ENCODE measurements around the gene RNF224.

DNA sequence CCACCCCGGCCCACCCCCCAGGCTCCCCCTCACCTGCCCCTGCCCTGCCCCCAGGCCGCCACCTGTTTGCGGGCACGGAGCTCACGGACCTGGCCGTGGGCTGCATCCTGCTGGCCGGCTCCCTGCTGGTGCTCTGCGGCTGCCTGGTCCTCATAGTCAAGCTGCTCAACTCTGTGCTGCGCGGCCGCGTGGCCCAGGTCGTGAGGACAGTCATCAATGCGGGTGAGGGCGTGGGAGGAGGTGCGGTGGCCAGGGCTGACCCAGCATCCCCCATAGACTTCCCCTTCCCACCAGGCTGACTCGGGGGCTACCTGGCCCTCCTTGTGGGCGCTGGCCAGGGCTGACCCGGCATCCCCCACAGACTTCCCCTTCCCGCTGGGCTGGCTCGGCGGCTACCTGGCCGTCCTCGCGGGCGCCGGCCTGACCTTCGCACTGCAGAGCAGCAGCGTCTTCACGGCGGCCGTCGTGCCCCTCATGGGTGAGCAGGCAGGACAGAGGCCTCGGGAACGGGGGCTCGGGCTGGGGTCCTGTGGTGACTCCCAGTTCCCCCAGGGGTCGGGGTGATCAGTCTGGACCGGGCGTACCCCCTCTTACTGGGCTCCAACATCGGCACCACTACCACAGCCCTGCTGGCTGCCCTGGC, 6.9 kb downstream of the RNF224 start:
- TF ChIP-seq HDAC2 (IDR thresholded peaks at IDR 0.05) (no peak), NR3C1 (IDR thresholded peaks at IDR 0.05) (no peak), RAD21 (conservative IDR thresholded peaks at IDR 0.05 in 1 of 2, IDR thresholded peaks at IDR 0.05 in 1 of 2) (no peak), MAZ (IDR thresholded peaks at IDR 0.05; ENCODE audit: borderline replicate concordance, low read depth, low read length) (no peak), RFX5 (IDR thresholded peaks at IDR 0.05) (no peak), POLR2A (IDR thresholded peaks at IDR 0.05; ENCODE audit: low read length) (no peak), EP300 (IDR thresholded peaks at IDR 0.05) (no peak), ZNF302 (CRISPR knock-in tag; IDR thresholded peaks at IDR 0.05) (no peak), RCOR1 (IDR thresholded peaks at IDR 0.05; ENCODE audit: low read depth, low read length) (no peak)
- TF ChIP-seq, protein P1, sequence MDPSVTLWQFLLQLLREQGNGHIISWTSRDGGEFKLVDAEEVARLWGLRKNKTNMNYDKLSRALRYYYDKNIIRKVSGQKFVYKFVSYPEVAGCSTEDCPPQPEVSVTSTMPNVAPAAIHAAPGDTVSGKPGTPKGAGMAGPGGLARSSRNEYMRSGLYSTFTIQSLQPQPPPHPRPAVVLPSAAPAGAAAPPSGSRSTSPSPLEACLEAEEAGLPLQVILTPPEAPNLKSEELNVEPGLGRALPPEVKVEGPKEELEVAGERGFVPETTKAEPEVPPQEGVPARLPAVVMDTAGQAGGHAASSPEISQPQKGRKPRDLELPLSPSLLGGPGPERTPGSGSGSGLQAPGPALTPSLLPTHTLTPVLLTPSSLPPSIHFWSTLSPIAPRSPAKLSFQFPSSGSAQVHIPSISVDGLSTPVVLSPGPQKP (IDR thresholded peaks at IDR 0.05; ENCODE audit: low read depth, low read length) = no peak
- TF ChIP-seq, protein P2, sequence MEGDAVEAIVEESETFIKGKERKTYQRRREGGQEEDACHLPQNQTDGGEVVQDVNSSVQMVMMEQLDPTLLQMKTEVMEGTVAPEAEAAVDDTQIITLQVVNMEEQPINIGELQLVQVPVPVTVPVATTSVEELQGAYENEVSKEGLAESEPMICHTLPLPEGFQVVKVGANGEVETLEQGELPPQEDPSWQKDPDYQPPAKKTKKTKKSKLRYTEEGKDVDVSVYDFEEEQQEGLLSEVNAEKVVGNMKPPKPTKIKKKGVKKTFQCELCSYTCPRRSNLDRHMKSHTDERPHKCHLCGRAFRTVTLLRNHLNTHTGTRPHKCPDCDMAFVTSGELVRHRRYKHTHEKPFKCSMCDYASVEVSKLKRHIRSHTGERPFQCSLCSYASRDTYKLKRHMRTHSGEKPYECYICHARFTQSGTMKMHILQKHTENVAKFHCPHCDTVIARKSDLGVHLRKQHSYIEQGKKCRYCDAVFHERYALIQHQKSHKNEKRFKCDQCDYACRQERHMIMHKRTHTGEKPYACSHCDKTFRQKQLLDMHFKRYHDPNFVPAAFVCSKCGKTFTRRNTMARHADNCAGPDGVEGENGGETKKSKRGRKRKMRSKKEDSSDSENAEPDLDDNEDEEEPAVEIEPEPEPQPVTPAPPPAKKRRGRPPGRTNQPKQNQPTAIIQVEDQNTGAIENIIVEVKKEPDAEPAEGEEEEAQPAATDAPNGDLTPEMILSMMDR (IDR thresholded peaks at IDR 0.05) = no peak
- TF ChIP-seq, protein P3, sequence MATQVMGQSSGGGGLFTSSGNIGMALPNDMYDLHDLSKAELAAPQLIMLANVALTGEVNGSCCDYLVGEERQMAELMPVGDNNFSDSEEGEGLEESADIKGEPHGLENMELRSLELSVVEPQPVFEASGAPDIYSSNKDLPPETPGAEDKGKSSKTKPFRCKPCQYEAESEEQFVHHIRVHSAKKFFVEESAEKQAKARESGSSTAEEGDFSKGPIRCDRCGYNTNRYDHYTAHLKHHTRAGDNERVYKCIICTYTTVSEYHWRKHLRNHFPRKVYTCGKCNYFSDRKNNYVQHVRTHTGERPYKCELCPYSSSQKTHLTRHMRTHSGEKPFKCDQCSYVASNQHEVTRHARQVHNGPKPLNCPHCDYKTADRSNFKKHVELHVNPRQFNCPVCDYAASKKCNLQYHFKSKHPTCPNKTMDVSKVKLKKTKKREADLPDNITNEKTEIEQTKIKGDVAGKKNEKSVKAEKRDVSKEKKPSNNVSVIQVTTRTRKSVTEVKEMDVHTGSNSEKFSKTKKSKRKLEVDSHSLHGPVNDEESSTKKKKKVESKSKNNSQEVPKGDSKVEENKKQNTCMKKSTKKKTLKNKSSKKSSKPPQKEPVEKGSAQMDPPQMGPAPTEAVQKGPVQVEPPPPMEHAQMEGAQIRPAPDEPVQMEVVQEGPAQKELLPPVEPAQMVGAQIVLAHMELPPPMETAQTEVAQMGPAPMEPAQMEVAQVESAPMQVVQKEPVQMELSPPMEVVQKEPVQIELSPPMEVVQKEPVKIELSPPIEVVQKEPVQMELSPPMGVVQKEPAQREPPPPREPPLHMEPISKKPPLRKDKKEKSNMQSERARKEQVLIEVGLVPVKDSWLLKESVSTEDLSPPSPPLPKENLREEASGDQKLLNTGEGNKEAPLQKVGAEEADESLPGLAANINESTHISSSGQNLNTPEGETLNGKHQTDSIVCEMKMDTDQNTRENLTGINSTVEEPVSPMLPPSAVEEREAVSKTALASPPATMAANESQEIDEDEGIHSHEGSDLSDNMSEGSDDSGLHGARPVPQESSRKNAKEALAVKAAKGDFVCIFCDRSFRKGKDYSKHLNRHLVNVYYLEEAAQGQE (IDR thresholded peaks at IDR 0.05) = no peak
